NCI-H1417 treated with DMSO at 0.1 percent for 48 hours (cell line): ENCODE data around the gene POLA2.

Experiments used
- DNase-seq: peaks from one replicate; lab custom pipeline; 2025; lab: John Stamatoyannopoulos, UW

Gene POLA2

DNA sequence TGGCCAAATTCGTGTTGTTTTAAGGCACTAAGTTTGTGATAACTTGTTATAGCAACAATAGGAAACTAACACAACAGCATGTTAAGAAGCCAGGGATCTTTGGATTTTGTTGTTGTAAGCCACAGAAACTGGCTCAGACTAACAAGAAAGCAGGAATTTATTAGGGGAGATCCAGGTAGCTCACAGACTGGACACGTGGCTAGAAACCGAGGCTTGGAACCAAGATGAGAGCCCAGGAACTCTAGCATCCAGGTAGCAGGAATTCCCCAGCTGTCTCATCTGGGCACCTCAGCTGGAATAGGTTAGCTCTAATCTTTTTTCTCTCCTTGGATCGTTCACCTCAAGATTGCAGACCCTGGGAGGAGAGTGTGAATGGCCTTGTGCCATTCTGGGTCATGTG is 24.9 kb downstream of the POLA2 start:
- no peak for DNase-seq

DNA sequence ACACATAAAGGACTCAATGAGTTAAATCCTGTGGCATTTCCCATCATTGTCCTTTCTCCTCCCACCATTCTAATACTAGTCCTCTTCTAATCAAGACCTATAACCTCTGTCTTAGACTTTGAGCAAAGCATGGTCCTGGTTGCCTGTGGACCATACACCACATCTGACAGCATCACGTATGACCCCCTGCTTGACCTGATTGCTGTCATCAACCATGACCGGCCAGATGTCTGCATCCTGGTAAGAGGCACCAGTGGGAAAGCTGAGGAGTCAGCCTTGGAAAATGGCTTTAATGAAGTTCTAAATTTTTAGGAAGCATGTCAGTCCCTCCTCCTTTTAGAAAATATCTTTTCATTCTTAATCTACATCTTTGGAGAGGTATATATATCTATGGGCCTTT is 25.8 kb downstream of the POLA2 start:
- no peak for DNase-seq

DNA sequence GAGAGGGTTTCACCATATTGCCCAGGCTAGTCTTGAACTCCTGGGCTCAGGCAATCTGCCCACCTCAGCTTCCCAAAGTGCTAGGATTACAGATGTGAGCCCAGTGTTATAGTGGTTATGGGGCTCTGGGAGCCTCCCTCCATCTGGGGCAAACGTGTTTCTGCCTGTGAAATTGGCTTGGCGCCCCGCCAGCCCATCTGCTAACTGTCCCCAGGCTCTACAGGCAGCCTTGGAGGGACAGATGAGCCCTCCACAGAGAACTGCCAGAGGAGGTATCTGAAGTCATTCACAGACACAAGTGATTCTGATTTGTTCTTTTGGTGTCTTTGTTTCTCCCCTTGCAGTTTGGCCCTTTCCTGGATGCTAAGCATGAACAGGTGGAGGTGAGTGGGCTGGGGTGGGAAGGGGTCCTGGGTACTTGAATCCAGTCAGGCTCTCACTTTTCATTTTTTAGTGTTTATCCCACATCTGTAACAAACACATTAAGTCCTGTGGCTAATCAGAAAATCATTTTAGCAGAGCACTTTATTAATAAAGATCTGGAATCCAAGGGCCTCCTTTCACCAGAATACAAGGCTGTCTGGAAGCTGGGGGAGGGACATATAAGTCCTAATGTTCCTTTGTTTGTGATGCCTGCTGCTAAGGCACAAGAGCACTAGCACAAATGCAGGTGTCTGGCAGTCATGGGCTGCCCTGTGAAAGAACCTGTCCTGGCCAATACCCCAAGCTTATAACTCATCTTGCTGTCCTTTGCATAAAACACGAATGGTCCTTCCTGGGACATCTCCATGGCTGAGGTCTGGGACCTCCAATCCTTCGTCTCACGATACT is 27.2 kb downstream of the POLA2 start:
- no peak for DNase-seq

DNA sequence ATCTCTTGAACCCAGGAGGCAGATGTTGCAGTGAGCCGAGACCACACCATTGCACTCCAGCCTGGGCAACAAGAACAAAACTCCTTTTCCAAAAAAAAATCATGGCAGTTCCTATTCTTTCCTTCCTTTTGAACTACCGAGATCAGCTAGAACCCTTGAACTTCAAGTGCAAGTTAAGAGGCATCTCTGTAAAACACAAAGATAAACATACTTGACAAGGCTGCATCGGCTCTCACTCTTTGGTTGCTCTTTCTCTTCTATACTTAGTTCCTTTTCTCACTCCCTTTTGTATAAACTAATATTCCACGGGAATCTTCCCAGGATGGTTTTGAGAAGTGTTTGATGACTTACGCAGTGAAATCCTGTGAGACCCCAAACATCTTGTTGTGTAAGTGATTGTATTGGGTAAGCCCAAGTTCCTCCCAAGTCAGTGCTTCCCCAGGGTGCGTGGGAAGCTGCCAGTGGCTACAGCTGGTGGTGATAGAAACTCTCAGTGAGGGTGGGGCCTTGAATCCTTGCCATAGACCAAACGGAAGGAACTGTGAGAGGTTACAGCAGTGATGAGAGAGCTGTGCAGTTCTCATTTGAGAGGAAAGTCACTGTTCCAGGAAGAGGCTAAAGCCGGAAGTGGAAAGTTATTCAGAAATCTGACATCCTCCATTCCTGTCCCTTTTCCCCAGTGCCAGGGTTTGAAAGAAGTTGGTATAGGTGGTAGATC is 28.8 kb downstream of the POLA2 start:
- DNase-seq, result no peak

DNA sequence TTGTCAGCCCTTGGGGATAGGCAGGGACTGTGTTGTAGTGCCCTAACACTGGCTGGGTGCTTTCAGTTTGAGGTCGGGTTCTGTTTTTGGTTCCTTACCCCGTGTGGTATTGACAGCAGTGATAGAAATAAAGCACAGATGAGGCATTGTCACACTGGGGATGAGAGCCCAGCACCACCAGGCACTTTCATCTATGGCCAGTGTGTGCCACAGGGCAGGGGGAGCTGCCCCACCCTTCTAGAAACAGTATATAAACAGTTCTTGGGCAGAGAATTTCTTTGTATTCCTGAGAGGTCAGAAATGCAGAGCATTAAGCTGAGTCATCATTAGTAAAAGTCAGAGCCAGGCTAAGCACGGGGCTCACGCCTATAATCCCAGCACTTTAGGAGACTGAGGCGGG is 29.9 kb downstream of the POLA2 start:
- DNase-seq, result no peak

DNA sequence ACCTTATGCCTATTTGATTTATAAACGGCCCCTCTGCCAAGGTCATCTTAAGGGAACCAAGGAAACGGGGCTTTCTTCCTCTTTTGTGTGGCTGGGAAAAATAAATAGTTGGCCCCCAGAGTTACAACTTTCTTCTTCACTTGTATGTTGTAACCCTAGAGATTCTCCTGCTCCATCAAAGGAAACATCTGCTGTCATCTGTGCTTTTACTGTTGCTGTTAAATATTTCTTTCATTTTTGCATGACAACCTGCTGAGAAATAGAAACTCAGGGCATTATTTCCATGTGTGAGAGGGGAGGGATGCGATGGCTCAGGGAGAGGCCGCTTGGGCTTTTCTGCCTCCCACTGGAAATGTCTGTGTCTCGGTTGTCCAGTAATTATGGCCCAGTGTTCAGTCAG is 31.1 kb downstream of the POLA2 start:
- no peak for DNase-seq

DNA sequence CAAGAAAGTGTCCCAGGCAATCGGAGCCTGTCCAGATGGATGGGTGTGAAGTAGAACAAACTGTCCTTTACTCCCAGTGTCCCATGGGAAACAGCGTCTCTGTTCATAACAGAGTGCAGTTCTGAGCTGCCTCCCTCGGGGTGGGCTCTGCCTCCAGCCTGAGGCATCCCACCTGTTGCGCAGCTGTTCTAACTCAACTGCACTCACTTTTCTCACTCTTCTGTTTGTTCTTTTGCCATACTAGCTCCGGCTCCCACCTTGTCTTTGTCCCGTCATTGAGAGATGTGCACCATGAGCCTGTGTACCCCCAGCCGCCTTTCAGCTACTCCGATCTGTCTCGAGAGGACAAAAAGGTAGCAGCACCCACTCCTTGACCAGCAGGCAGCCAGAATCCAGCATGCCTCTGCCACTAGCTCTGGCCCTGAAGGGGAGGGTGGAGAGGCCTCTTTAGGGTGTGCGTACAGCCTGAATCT is 32.2 kb downstream of the POLA2 start:
- no peak for DNase-seq

DNA sequence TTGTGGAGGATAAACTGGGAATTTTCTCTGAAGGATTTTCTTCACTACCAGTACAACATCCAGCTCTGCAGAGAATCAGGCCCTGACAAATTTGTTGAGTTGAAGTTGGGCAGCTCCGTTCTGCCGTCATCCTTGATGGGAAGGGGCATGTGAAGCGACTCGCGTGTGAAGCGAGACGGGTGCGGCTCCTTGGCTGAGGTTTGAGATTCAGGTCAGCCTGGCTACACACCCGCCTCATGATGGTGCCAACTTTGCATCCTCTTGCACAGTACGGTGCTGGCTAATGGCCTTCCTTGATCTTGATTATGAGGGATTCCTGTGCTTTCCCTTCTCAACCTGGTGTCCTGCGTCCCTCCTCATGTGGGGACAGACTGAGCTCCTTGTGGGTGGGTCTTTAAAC is 33.2 kb downstream of the POLA2 start:
- DNase-seq, result no peak

DNA sequence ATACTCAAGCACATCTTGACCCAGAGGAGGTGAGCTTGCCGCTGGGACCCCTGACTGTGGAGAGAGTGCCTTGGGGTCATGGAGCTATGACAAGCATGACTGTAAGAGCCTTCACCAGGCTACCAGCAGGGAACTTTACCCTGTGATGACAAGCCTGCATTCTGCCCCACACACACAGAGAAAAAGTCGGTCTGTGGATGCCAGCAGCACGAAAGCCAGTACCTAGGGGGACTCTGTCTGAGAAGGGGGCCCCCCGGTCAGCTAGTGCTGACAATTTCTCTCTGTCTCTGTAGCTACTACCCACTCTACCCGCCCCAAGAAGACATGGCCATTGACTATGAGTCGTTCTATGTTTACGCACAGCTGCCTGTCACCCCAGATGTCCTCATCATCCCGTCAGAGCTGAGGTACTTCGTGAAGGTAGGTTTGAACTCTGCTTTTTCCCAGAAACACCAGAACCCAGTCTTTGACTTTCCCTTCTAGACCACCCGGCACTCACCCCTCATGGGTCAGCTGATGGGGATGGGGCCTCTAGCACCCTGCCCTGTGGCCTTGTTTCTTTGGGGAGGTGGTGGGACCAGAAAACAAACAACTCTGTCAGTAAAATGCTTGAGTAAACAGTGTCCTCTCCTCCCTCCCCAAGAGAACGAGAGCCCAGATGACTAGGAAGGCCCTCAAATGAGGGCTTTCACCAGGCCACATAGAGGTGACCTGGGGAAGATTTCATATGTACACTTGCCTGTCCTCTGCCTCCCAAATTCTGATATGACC is 34.0 kb downstream of the POLA2 start:
- no peak for DNase-seq

DNA sequence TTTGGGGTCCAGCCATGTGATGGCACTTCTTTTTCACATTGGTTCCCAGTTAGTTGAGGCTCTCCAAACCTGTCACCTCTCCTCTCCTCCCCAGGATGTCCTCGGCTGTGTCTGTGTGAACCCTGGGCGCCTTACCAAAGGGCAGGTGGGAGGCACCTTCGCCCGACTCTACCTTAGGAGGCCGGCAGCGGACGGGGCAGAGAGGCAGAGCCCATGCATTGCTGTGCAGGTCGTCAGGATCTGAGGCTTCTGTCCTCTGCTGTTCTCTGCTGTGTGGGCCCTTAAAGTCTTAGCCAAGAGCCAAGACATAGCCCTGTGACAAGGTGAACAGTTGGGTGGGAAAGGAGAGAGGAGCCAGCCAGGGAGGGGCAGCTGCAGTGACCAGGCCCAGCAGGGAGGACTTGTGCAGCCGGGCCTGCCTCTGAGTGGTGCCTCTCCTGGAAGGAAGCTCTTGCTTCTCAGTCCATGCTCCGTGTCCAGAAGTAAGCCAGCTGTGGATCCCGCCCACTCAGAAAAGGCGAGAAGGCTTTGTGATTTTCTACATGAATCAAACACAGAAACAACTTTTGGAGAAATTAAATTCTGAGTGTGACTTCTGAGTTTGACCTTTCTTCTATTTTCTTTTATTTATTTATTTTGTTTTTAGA is 35.4 kb downstream of the POLA2 start:
- DNase-seq, result no peak

DNA sequence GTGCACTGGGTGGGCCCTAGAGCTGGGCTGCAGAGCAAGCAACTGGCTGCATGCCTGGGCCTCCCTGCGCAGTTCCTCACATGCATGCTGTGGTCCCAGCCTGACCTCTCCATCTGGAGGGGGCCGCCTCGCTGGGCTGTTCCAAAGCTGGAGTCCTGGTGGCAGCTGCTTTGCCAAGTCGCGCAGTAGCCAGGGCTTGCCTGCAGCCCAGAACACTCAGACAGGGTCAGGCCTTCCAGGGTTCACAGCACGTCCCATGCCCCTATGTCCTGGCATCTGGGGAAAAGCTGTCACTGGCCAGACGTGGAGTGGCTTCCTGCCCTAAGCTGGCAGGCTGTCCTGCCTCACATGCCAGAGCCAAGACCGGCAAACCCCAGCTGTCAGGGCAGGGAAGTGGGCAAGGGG is 36.4 kb downstream of the POLA2 start:
- no peak for DNase-seq

DNA sequence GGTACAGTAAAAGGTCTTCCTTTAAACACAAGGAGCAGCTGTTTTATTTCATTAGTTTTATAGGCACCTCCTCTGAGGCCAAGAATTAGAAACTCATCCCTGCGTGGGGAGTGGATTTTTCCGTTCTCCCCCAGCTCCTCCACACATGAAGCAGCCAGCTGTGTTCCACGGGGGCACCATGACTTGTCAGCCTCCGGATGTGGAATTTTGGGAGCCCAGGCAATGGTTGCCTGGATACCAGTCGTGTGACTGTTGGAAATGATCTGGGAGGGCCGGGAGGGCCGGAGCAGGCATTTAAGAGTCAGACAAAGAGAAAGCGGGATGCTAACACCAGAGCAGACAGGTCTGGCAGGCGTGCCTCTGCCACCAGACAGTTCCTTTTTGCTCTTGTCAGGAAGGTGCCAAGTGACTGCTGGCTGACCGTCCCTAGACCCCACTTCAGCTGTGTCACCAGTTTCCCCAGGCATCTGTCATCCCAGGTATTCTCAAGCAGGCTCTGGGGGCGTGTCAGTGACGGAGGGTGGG is 37.0 kb downstream of the POLA2 start:
- no peak for DNase-seq

DNA sequence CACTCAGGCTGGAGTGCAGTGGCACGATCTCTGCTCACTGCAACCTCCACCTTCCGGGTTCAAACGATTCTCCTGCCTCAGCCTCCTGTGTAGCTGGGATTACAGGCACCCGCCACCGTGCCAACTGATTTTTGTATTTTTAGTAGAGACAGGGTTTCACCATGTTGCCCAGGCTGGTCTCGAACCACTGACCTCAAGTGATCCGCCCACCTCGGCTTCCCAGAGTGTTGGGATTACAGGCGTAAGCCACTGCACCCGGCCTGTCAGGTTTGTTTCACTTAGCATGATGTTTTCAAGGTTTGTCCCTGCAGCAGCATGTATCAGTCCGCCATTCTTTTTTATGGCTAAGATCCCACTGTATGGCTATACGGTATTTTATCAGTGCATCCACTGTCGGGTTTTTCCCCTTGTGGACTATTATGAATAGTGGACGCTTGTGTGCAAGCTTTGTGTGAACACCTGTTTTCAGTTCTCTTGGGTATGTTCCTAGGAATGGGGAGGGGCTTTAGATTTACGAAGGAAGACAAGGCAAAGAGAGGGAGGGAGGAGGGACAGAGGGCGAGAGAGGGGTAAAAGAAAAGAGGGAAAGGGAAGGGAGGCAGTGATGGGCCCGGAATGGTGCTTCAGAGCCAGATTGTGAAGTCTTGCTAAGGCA is 39.0 kb downstream of the POLA2 start:
- no peak for DNase-seq

DNA sequence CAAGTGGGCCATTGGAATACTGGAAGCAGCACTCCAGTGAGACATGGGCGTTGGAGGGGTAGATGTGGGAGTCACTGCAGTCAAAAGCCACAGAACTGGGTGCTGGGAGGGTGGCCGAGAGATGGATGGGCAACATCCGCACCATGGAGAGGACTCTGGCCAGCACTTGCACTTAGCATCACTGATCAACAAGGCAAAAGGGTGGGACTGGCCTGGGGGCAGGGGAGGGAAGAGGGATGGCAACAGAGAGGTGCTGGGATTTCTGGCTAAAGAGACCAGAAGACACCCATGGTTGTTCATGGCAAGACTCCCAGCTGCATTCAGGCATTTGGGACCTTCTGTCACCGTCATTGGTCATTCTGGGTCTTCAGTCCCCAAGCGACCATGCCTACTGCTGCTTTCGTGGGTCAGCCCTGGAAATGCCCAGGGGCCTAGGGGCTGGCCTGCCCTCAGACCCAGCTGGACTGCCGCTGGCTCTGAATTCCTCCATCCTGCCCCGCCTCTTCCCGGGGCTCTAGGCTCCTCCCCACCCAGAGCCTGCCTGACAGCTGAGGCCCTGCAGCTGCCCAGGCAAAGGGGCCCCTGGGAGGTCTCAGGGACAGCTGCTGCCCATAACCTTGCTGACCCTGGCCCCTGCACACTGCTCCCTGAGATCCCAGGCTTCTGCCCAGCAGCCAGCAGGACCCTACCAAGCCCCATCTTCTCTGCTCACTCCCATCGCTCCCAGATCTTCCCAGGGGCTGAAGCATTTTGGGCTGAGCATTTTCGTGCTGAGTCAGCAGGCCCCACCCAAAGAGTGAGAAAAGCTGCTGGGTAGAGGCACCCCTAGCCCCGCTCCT is 39.9 kb downstream of the POLA2 start:
- no peak for DNase-seq

DNA sequence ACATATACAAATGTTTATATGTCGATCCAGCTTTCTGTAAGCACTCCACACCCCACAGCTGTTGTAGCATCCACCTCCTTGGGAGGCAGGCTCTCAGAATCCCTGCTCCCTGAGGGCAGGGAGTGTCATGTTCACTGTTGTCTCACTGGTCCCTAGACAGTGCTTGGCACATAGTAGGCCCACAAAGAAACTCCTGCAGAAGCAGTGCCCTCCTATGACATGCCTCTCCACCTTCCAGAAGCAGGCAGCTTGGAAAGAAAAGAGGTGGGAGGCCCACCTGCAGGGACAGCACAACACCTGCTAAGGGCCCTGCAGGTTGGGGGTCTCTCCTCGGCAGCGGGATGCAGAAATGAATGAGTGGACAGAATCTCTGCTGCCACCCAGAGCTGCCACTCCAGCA is 41.8 kb downstream of the POLA2 start:
- no peak for DNase-seq

DNA sequence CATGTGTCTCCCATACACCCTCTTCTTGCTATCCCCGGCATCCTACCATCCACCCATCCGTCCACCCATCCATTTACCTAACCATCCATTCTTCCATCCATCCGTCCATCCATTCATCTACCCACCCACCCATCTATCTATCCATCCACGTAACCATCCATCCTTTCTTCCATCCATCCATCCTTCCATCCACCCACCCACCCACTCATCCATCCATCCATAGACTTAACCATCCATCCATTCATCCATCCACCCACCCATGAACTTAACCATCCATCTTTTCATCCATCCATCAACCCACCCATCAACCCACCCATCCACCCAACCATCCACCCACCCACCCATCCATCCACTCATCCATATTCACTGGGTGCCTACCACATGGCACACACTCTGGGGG is 42.3 kb downstream of the POLA2 start:
- no peak for DNase-seq

DNA sequence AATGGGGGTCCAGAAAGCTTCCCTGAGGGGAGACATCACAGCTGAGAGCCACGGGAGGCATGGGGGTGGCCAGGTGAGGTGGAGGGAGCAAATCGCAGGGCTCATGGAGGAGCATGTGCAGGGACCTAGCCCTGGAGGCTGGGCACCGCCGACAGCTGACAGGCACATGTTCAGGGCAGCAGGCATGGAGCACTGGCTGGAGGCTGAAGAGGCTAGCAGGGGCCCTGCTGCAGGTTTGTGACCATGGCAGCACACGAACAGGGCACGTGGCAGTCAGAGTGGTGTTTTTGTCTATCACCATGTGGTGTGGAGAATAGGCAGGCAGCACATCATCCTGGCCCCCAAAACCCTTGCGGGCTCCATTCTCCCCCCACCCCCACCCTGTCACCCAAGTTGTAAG is 42.9 kb downstream of the POLA2 start:
- DNase-seq, result no peak

DNA sequence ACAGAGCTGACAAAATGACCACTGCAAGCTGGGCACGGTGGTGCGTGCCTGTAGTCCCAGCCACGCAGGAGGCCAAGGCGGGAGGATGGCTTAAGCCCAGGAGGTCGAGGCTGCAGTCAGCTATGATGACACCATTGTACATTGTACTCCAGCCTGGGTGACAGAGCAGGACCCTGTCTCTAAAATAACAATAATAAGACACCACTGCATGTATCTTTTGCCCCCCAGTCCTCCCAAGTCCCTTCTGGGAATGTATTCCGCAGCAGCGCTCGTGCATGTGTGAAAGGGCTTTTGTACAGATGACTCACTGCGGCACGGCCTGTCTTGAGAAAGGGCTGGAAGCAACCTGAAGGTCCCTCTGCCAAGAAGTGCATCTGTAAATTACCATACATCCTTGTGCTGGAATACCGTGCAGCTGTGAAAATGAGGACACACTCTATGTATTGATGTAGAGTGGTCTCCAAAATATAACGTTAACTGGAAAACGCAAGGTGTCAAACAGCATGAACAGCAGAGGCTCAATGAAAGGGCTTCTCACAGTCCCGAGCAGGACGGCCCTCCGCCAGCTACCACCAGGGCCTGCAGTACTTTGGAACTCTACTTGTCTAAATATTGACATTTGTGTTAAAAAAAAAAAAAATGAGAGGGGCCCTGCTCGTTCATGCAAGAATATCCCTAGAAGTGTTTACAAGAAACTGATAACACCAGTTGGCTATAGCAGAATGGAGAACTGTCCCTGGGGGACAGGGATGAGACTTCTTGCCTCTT is 43.9 kb downstream of the POLA2 start:
- DNase-seq, result no peak

DNA sequence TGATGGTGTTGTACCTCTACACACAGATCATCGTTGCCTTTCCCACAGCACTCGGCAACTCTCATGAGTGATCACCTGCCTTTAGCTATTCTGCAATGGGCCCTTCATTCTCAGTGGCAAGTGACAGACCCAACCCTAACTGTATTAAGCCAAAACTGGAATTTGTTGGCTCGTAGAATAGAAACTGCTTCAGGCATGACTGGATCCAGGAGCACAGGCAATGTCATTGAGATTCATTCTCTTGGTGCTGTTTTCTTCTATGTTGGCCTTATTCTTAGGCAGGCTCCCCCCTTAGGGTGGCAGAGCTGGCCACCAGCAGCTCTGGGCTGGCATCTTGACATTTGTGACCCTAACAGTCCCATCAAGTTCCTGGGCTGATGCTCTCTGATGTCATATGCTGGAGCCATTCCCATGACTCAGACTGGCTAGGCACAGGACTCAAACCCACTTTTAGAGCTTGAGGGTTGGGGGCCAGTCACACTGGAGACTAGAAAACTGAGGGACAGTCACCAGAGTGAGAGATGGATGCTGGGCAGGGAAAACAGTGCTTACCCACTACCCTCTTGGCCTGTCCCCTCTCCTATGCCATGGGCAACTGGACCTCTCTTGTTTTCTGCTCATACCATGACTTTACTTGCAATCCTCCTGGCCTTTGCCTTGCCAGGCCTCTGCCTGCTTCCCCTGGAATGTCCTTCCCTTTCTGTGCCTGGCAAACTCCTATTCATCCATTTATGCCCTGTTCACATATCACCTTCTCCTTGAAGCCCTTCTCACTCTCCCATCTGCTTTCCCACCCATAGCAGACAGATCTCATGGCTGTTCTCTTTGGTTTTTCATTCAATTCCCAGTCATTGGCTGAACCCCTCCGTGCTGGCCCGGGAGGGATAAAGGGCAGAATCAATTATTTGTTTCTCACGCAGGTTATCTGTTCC is 45.8 kb downstream of the POLA2 start:
- no peak for DNase-seq
